Adrenal gland (tissue), 12 donors: ENCODE results near the gene SPACA5B. TPM values are rescaled to one million over a fixed set of nuclear protein-coding genes. Genes with fewer than 3 reads are reported as not detected.
"Not testable (repeated sequence)": the region's sequence is repeated elsewhere in the genome, so short reads cannot be mapped to it uniquely, and the experiment has no call there.

ENCODE experiments used
- DNase-seq, 7 donors: peaks; one replicate each; pipeline ENCODE4 v3.0.0-alpha.2; 2019 to 2020
- H3K27ac ChIP-seq, 5 donors: fragments of 200-600 bp; sonication (generic) in 4 of 5; 1 replicate in 3 of 5; 2 replicates in 2 of 5; pipeline versions ENCODE4 v1.5.1 to v1.8.0; 2016 to 2020; ENCODE audit warnings: mild to moderate bottlenecking in 1 of 5
- H3K27me3 ChIP-seq: fragments of 200-600 bp; 2 replicates; pipeline ENCODE4 v1.8.0; 2021
- H3K36me3 ChIP-seq, 2 donors: fragments of 200-600 bp; replicated peaks in 1 of 2; 1 replicate in 1 of 2; 2 replicates in 1 of 2; pipeline versions ENCODE4 v1.5.1 to v1.8.0; 2018 to 2022
- H3K4me1 ChIP-seq, 2 donors: fragments of 200-600 bp; replicated peaks in 1 of 2; 1 replicate in 1 of 2; 2 replicates in 1 of 2; pipeline versions ENCODE4 v1.5.1 to v1.8.0; 2018 to 2021
- H3K4me3 ChIP-seq, 4 donors: fragments of 200-600 bp; sonication (generic) in 3 of 4; one replicate each; pipeline ENCODE4 v1.5.1; 2016 to 2018
- H3K9me3 ChIP-seq, 3 donors: fragments of 200-600 bp; sonication (generic) in 1 of 3; replicated peaks in 1 of 3; 1 replicate in 2 of 3; 2 replicates in 1 of 3; pipeline versions ENCODE4 v1.5.1 to v1.8.0; 2016 to 2021
- POLR2A ChIP-seq, 2 donors: fragments of 450-650 bp; IDR thresholded peaks; one replicate each; pipeline ENCODE4 v1.6.1; 2017; ENCODE audit warnings: antibody characterized with exemption in 2 of 2, mild to moderate bottlenecking in 2 of 2, moderate library complexity in 1 of 2
- WGBS, 4 donors: extraction: QIAGEN DNeasy Blood & Tissue Kit in 2 of 4; methylation state at CpG; one replicate each; pipeline versions ENCODE4 v1.1.5 to v1.1.7; 2013 to 2017; 5-methylcytosine and 5-hydroxymethylcytosine counted together
- intact Hi-C, 2 donors: fragments of 100-400 bp; cut with DNase I; formaldehyde crosslinking; loops; one replicate each; pipeline versions ENCODE4 v1.14.1 to v1.15.0; 2022 to 2023
- polyA plus RNA-seq, 3 donors: library from polyadenylated mRNA; stranded (reverse); fragments of 200-250 nt in 2 of 3; fragments of 350-450 nt in 1 of 3; fragmentation: Illumina TruSeq in 1 of 3; extraction: RNeasy Lipid Tissue Mini Kit (QIAGEN cat#74804) in 1 of 3; gene quantifications; one replicate each; pipeline ENCODE4 v1.2.3, GENCODE V29; 2013 to 2014
- total RNA-seq, 9 donors: library from RNA; depleted of rRNA in 4 of 9; stranded (reverse); fragments of >200 nt in 4 of 9; fragments of 120-200 nt in 1 of 9; fragmentation: NEBNext Ultra II Directional in 1 of 9; extraction: Animal tissue kit (Norgen Biotek cat#: 25700) in 1 of 9; gene quantifications; one replicate each; pipeline versions ENCODE4 v1.1.0 to v1.2.4, GENCODE V29; 2013 to 2023
- TF ChIP-seq, protein P1 (sequence below), 6 experiments: fragments of 450-650 bp in 4 of 6; fragments of 200-600 bp in 2 of 6; sonication (generic) in 1 of 6; IDR thresholded peaks; 1 replicate in 5 of 6; 2 replicates in 1 of 6; pipeline versions ENCODE4 v1.5.1 to v1.8.0; 2016 to 2021; ENCODE audit warnings: antibody characterized with exemption in 6 of 6, mild to moderate bottlenecking in 2 of 6, moderate library complexity in 1 of 6
- donor health status: healthy with polysubstance abuse.
- donor health status: Bipolar disorder and iron deficiency.
- donor health status: DM: yes; HTN: yes; CAD: no.
- donor health status: DM: no; HTN: no; CAD: no.
- donor health status: DM: no; HTN: no; CAD: no.
- donor health status: DM: yes; HTN: yes; CAD: no.

The SPACA5B gene
- total and polyA plus RNA-seq, 12 donors: not detected

DNA sequence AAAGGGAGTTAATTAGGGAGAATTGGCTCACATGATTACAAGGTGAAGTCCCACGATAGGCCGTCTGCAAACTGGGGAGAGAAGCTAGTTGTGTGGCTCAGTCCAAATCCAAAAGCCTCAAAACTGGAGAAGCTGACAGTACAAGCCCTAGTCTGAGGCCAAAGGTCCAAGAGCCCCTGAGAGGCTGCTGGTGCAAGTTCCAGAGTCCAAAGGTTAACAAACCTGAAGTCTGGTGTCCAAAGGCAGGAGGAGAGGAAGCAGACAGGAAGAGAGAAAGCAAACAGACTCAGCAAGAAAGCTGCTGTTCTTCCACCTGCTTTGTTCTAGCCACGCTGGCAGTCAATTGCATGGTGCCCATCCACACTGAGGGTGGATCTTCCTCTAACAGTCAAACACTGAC lies 29.0 kb upstream of the SPACA5B start:
- H3K27ac ChIP-seq: no peak overlapping the region
- H3K4me1 ChIP-seq: no peaks in the 10 kb centered on the region
- no peaks in the 10 kb centered on the region for H3K36me3 ChIP-seq
- no peaks in the 10 kb centered on the region for H3K9me3 ChIP-seq
- WGBS, 4 donors: 79 to 92% (median 88%) methylated on average over 3 of the region's 3 CpGs
- intact Hi-C loops: no loop called here
- TF ChIP-seq, protein P1, sequence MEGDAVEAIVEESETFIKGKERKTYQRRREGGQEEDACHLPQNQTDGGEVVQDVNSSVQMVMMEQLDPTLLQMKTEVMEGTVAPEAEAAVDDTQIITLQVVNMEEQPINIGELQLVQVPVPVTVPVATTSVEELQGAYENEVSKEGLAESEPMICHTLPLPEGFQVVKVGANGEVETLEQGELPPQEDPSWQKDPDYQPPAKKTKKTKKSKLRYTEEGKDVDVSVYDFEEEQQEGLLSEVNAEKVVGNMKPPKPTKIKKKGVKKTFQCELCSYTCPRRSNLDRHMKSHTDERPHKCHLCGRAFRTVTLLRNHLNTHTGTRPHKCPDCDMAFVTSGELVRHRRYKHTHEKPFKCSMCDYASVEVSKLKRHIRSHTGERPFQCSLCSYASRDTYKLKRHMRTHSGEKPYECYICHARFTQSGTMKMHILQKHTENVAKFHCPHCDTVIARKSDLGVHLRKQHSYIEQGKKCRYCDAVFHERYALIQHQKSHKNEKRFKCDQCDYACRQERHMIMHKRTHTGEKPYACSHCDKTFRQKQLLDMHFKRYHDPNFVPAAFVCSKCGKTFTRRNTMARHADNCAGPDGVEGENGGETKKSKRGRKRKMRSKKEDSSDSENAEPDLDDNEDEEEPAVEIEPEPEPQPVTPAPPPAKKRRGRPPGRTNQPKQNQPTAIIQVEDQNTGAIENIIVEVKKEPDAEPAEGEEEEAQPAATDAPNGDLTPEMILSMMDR (IDR thresholded peaks at IDR 0.05): no peak
- TF ChIP-seq POLR2A (IDR thresholded peaks at IDR 0.05): no peak
- no peak for DNase-seq
- H3K4me3 ChIP-seq: no peak overlapping the region
- peaks cover 8% of the 10 kb centered on the region for H3K27me3 ChIP-seq

DNA sequence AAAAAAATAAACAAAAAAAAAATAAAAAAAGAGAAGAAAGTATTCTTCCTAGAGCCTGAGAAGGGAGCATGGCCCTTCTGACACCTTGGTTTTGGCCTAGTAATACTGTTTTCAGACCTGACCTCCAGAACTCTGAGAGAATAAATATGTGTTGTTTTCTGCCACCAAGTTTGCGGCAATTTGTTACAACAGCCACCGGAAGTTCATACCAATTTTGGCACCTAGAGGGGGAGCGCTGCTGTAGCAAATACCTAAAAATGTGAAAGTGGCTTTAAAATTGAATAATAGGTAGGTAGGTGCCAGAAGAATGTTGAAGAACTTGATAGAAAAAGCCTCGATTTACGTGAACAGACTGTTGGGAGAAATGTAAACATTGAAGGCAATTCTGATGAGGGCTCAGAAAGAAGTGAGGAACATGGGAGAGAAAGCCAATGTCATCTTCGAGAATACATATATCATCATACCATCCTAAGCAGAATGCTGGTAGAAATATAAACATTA lies 27.5 kb upstream of the SPACA5B start:
- Histone ChIP-seq H3K4me1 (no peaks in the 10 kb centered on the region), H3K27me3 (peaks cover under 1% of the 10 kb centered on the region), H3K4me3 (no peak overlapping the region), H3K36me3 (no peaks in the 10 kb centered on the region), H3K9me3 (no peaks in the 10 kb centered on the region), H3K27ac (no peak overlapping the region)
- intact Hi-C loops: no loop called here
- DNase-seq: no peak
- WGBS, 4 donors: 80 to 89% (median 83%) methylated on average over 6 of the region's 6 CpGs
- no peak for TF ChIP-seq POLR2A (IDR thresholded peaks at IDR 0.05)
- TF ChIP-seq, protein P1 (IDR thresholded peaks at IDR 0.05): no peak

DNA sequence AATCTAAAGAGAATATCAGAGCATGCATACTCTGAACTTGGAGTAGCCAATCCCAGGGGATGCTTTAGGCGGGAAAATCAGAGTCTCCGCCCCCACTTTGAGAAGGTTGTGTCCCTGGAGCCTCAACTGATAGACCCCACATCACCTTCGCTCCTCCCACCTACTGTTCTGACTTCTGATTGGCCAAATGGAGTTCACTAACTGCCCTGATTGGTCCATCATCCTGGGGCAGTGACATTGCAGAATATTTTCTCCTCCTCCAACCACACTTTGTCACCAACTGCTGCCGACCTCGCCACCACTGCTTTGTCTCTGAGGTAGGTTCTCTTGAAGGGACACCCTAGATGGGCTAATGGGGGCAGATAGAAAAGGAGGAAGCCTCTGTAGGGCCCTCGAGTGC lies 22.7 kb upstream of the SPACA5B start:
- 70 to 72% (median 72%) methylated on average over 6 of the region's 6 CpGs for WGBS, 4 donors
- Histone ChIP-seq H3K9me3 (no peaks in the 10 kb centered on the region), H3K4me1 (no peaks in the 10 kb centered on the region), H3K27ac (no peak overlapping the region), H3K27me3 (peaks cover 8% of the 10 kb centered on the region), H3K4me3 (no peak overlapping the region), H3K36me3 (no peaks in the 10 kb centered on the region)
- intact Hi-C loops: no loop called here
- TF ChIP-seq, protein P1 (IDR thresholded peaks at IDR 0.05): no peak
- no peak for TF ChIP-seq POLR2A (IDR thresholded peaks at IDR 0.05)
- DNase-seq: no peak

DNA sequence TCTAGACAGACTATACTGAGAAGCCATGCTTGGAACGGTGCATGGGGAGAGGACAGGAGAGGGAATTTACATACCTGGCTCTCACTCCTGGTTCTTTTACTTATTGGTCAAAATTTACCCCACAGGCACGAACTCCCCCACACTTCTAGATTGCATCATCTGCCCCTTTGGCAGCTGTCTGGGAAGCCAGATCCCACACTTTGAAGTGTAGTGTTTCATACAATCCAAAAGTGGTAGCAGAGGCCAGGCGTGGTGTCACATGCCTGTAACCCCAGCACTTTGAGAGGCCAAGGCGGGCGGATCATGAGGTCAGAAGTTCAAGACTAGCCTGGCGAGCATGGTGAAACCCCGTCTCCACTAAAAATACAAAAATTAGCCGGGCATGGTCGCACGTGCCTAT lies 5.1 kb upstream of the SPACA5B start:
- H3K4me3 ChIP-seq, DNase-seq, H3K27me3 ChIP-seq, H3K4me1 ChIP-seq, H3K27ac ChIP-seq, intact Hi-C loops, H3K36me3 ChIP-seq, H3K9me3 ChIP-seq: not testable (repeated sequence)
- 76 to 82% (median 78%) methylated on average over 10 of the region's 10 CpGs for WGBS, 4 donors

DNA sequence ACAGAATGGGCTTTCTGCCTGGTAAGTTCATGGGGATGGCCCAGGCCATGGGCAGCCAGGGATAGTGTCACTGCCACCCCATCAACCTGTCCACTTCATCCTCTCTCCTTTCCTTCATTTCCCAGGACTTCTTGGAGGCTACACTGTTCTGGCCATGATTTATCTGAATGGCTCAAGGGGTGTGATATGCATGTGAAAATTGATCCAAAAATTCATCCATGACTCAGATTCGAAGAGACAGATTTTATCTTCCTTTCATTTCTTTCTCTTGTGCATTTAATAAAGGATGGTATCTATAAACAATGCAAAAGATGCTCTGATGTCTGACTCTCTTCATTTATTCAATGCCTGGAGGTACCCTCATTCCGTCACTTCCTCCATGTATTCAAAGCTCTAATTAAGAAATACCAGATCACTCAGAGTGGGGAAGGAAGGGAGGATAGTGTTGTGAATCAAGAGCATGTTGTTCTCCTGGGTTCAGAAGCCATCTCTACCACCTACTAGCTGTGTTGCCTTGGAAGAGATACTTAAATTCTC lies 1.9 kb downstream of the SPACA5B start:
- DNase-seq, H3K9me3 ChIP-seq, H3K4me1 ChIP-seq, H3K27me3 ChIP-seq, H3K4me3 ChIP-seq, H3K27ac ChIP-seq, H3K36me3 ChIP-seq, intact Hi-C loops: not testable (repeated sequence)
- no CpG with 5 or more reads among the region's 2 CpGs for WGBS, 4 donors

DNA sequence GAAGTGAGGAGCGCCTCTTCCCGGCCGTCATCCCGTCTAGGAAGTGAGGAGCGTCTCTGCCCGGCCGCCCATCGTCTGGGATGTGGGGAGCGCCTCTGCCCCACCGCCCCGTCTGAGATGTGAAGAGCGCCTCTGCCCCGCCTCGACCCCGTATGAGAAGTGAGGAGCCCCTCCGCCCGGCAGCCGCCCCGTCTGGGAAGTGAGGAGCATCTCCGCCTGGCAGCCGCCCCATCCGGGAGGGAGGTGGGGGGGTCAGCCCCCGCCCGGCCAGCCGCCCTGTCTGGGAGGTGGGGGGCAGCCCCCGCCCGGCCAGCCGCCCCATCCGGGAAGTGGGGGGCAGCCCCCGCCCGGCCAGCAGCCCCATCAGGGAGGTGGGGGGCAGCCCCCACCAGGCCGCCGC lies 8.7 kb downstream of the SPACA5B start:
- intact Hi-C loops, H3K4me1 ChIP-seq, H3K27ac ChIP-seq, H3K27me3 ChIP-seq, H3K9me3 ChIP-seq, H3K4me3 ChIP-seq, H3K36me3 ChIP-seq, DNase-seq: not testable (repeated sequence)
- 93 to 98% methylated on average over 23 to 26 of the region's 33 CpGs; no CpG with 5 or more reads in 2 of the 4 donors for WGBS, 4 donors

DNA sequence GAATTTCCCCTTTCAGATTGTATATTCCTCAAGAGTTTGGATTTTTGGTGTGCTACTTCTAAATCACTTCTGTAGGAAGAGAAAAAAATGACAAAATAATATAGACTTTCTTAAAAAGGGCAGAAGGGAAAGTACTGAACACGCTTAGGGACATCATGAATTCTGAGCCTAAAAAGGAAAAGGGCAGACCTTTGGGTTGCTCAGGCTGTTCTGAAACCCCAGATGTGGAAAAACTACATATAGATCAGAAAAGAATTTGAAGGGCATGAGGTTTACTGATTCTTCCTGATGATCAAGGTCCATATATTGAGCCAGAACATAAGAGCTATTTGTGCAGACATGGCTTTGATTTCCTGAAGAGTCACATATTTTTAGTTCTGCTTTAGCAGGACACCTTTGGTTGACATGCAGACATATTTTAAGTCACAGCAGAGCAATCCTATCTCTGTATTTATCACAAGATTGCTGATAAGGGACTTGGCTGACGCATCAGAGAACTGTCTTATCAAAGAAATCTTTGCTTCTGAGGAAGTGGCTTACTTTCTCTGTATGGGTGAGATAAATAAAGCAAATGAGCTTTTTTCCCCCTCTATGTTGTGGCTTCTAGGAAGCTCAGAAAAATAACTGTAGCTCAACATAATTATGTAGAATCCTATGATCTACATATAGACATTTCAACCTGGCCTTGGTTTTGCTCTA lies 11.5 kb downstream of the SPACA5B start:
- intact Hi-C loops, H3K4me1 ChIP-seq, DNase-seq, H3K36me3 ChIP-seq, H3K9me3 ChIP-seq, H3K27ac ChIP-seq, H3K4me3 ChIP-seq: not testable (repeated sequence)
- peaks cover 13% of the 10 kb centered on the region for H3K27me3 ChIP-seq
- WGBS, 4 donors: 0% methylated on average over 1 of the region's 2 CpGs; no CpG with 5 or more reads in 3 of the 4 donors

DNA sequence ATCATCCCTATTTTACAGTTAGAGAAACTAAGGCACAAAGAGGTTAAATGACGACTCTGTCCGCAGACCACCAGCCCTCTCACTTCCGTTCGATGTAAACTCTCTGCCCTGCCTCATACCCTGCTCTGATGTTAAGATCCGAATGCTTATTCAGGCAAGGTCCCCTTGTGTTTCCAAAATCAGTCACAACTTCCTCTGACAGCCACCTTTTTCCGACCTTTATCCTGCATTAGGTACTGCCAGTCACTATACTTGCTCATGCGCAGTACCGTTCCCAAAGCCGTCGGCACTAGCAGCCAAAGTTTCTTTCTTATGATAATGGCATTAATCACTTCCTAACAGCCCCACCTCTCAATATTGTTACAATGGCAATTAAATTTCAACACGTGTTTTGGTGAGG lies 12.3 kb downstream of the SPACA5B start:
- H3K9me3 ChIP-seq, H3K27ac ChIP-seq, H3K36me3 ChIP-seq, intact Hi-C loops, DNase-seq, H3K4me1 ChIP-seq, H3K4me3 ChIP-seq: not testable (repeated sequence)
- 52 to 70% (median 61%) methylated on average over 11 of the region's 11 CpGs for WGBS, 4 donors
- peaks cover 18% of the 10 kb centered on the region for H3K27me3 ChIP-seq
